ENCODE measurements around the gene TRAPPC2L.
A peak's percentile ranks its signal among the peaks of the same experiment; 100 is the strongest.

Gene TRAPPC2L

DNA sequence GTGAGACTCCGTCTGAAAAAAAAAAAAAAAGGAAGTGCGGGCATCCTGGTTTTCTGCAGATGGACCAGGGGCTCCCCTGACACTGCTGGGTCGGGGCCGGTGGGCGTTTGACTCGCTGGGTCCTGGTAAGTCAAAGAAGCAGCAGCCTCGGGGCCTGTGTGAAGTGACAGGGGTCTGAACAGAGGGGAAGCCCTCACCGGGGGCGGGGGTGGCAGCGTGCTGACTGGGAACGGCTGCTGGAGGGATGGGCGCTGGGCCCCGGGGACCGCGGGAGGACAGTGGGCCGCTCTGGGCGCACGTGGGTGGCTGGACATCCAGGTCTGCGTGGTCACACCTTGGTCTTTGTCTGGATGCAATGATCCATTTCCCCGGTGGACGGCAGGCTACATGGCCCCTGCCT is 8.4 kb upstream of the TRAPPC2L start:
- Histone ChIP-seq H3K4me3 (replicated peaks; ENCODE audit: insufficient read depth, low read length) (no peak overlapping the region), H3K27me3 (ENCODE audit: insufficient read depth, poor library complexity, severe bottlenecking) (no peaks in the 10 kb centered on the region), H3K27ac (replicated peaks) (no peak overlapping the region)
- no peak for DNase-seq (ENCODE audit: low read depth in 1 of 2, low spot score in 1 of 2)
- TF ChIP-seq SPI1 (IDR thresholded peaks at IDR 0.05; ENCODE audit: borderline replicate concordance, low read depth), result 0 out of 2 replicates have a peak, but pooled peaks have one; percentile 17
- TF ChIP-seq CTCF (IDR thresholded peaks at IDR 0.05; ENCODE audit: insufficient read depth, low read length), result no peak

DNA sequence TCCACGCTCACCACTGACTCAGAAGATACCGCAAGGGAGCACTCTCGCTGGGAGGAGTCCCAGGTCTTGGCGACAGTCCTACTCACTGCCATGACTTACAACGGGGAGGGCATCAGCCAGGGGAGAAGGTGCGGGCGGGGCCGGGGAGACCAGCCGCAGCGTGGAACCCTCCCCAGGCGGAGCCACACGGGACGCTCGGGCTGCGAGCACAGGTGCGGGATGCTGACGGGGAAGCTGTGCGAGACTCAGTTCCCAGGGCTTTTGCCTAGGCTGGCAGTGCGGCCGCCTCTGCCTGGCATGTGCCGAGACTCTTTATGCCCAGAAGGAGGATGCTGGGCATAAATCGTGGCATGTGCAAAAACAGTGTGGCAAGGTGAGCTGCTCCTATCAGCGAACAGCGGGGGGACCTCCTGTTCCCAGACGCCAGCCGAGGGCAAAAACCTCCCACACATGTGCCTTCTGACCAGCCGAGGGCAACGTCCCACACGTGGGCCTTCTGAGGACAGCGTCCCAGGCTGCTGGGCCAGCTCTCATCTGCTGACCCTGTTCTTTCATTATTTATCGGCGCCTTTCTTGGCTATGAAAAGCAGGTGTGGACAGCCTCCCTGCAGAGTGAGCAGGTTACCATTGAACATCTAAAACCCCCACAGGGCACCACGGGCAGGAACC is 6.3 kb upstream of the TRAPPC2L start:
- Histone ChIP-seq H3K4me3 (replicated peaks; ENCODE audit: insufficient read depth, low read length) (no peak overlapping the region), H3K27ac (replicated peaks) (no peak overlapping the region), H3K27me3 (ENCODE audit: insufficient read depth, poor library complexity, severe bottlenecking) (no peaks in the 10 kb centered on the region)
- no peak for DNase-seq (ENCODE audit: low read depth in 1 of 2, low spot score in 1 of 2)
- TF ChIP-seq POLR2AphosphoS5 (IDR thresholded peaks at IDR 0.05; ENCODE audit: low read depth) (no peak), GABPA (IDR thresholded peaks at IDR 0.05; ENCODE audit: low read depth) (no peak), SPI1 (IDR thresholded peaks at IDR 0.05; ENCODE audit: borderline replicate concordance, low read depth) (no peak), CTCF (IDR thresholded peaks at IDR 0.05; ENCODE audit: insufficient read depth, low read length) (no peak)
- TF ChIP-seq, protein P1, sequence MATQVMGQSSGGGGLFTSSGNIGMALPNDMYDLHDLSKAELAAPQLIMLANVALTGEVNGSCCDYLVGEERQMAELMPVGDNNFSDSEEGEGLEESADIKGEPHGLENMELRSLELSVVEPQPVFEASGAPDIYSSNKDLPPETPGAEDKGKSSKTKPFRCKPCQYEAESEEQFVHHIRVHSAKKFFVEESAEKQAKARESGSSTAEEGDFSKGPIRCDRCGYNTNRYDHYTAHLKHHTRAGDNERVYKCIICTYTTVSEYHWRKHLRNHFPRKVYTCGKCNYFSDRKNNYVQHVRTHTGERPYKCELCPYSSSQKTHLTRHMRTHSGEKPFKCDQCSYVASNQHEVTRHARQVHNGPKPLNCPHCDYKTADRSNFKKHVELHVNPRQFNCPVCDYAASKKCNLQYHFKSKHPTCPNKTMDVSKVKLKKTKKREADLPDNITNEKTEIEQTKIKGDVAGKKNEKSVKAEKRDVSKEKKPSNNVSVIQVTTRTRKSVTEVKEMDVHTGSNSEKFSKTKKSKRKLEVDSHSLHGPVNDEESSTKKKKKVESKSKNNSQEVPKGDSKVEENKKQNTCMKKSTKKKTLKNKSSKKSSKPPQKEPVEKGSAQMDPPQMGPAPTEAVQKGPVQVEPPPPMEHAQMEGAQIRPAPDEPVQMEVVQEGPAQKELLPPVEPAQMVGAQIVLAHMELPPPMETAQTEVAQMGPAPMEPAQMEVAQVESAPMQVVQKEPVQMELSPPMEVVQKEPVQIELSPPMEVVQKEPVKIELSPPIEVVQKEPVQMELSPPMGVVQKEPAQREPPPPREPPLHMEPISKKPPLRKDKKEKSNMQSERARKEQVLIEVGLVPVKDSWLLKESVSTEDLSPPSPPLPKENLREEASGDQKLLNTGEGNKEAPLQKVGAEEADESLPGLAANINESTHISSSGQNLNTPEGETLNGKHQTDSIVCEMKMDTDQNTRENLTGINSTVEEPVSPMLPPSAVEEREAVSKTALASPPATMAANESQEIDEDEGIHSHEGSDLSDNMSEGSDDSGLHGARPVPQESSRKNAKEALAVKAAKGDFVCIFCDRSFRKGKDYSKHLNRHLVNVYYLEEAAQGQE (IDR thresholded peaks at IDR 0.05; ENCODE audit: insufficient replicate concordance, low read depth), result no peak

DNA sequence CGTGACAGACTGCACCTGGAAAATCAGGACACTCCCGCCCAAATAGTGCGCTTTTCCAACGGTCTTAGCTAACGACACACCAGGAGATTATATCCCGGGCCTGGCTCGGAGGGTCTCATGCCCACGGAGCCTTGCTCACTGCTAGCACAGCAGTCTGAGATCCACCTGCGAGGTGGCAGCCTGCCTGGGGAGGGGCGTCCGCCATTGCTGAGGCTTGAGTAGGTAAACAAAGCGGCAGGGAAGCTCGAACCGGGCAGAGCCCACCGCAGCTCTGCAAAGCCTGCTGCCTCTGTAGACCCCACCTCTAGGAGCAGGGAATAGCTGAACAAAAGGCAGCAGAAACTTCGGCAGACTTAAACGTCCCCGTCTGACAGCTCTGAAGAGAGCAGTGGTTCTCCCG is 5.3 kb upstream of the TRAPPC2L start:
- no peak for TF ChIP-seq POLR2AphosphoS5 (IDR thresholded peaks at IDR 0.05; ENCODE audit: low read depth)
- TF ChIP-seq CTCF (IDR thresholded peaks at IDR 0.05; ENCODE audit: insufficient read depth, low read length), result no peak
- no peak for TF ChIP-seq SPI1 (IDR thresholded peaks at IDR 0.05; ENCODE audit: borderline replicate concordance, low read depth)
- TF ChIP-seq, protein P1 (IDR thresholded peaks at IDR 0.05; ENCODE audit: insufficient replicate concordance, low read depth), result no peak
- TF ChIP-seq GABPA (IDR thresholded peaks at IDR 0.05; ENCODE audit: low read depth), result no peak
- H3K4me3 ChIP-seq (replicated peaks; ENCODE audit: insufficient read depth, low read length), result no peak overlapping the region
- no peaks in the 10 kb centered on the region for H3K27me3 ChIP-seq (ENCODE audit: insufficient read depth, poor library complexity, severe bottlenecking)
- H3K27ac ChIP-seq (replicated peaks), result no peak overlapping the region
- DNase-seq (ENCODE audit: low read depth in 1 of 2, low spot score in 1 of 2), result no peak

Data from HL-60 (cell line).